BJ (cell line): ENCODE measurements around the gene TARM1. TPM values are rescaled to one million over a fixed set of nuclear protein-coding genes. Genes with fewer than 3 reads are reported as not detected.

Experiments used
- CTCF ChIA-PET: fragments of 350-600 bp; formaldehyde crosslinking; extraction: SDS; loops from one replicate; lab custom pipeline; 2021; ENCODE audit warnings: antibody characterized with exemption, inconsistent platforms; lab: Yijun Ruan, JAX
- POLR2A ChIA-PET: fragments of 300-600 bp; sonication (Branson Sonifier 250); formaldehyde crosslinking; extraction: SDS; loops from one replicate; lab custom pipeline; 2021; ENCODE audit warnings: antibody characterized with exemption; lab: Charles Lee
- DNase-seq: peaks from one replicate; pipeline ENCODE4 v3.0.0-alpha.2; 2011; ENCODE audit warnings: low read depth
- H3K27me3 ChIP-seq: 2 replicates; pipeline ENCODE4 v1.6.0; 2011; ENCODE audit warnings: low read length; ENCODE audit not compliant: control insufficient read depth, insufficient read depth
- H3K36me3 ChIP-seq: 2 replicates; pipeline ENCODE4 v1.5.1; 2011; ENCODE audit warnings: low read length; ENCODE audit not compliant: control insufficient read depth, insufficient read depth
- H3K4me3 ChIP-seq: 2 replicates; pipeline ENCODE4 v1.5.1; 2011; ENCODE audit warnings: low read depth, mild to moderate bottlenecking, control low read depth, low read length
- polyA plus RNA-seq: library from polyadenylated mRNA; depleted of rRNA; stranded (reverse); fragments of >200 nt; gene quantifications from 2 replicates; pipeline ENCODE4 v1.2.3, GENCODE V29; 2011
- TF ChIP-seq, protein P1 (sequence below): IDR thresholded peaks from 2 replicates; pipeline ENCODE4 v1.5.1; 2011; ENCODE audit warnings: low read depth, mild to moderate bottlenecking, control low read depth, inconsistent platforms, low read length, moderate library complexity; ENCODE audit not compliant: insufficient read depth

Gene TARM1
- polyA plus RNA-seq, 1 experiment, result not detected

DNA sequence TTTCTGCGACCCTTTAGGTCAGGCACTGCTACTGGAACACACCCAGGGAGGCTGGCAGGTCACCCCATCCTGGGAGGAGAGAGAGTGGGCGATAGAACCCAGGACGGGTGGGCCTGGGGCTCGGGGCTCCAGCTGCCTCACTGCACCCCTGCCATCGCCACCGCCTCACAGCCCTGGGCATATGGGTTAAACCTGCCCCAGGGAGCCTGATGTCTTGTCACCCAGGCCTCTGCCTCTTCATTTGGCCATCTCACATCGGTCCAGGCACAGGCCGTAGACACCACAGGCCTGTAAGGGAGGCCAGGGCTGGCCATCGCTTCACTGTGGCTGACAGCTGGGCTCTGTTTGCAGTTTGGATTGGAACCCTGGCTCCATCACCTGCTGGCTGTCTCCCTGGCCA is 44.5 kb upstream of the TARM1 start:
- H3K27me3 ChIP-seq, result no peaks in the 10 kb centered on the region
- CTCF ChIA-PET, result no interaction called here
- TF ChIP-seq, protein P1, sequence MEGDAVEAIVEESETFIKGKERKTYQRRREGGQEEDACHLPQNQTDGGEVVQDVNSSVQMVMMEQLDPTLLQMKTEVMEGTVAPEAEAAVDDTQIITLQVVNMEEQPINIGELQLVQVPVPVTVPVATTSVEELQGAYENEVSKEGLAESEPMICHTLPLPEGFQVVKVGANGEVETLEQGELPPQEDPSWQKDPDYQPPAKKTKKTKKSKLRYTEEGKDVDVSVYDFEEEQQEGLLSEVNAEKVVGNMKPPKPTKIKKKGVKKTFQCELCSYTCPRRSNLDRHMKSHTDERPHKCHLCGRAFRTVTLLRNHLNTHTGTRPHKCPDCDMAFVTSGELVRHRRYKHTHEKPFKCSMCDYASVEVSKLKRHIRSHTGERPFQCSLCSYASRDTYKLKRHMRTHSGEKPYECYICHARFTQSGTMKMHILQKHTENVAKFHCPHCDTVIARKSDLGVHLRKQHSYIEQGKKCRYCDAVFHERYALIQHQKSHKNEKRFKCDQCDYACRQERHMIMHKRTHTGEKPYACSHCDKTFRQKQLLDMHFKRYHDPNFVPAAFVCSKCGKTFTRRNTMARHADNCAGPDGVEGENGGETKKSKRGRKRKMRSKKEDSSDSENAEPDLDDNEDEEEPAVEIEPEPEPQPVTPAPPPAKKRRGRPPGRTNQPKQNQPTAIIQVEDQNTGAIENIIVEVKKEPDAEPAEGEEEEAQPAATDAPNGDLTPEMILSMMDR, result no peak
- no peak overlapping the region for H3K4me3 ChIP-seq
- DNase-seq, result no peak
- POLR2A ChIA-PET, result no interaction called here
- H3K36me3 ChIP-seq, result peaks cover 38% of the 10 kb centered on the region

DNA sequence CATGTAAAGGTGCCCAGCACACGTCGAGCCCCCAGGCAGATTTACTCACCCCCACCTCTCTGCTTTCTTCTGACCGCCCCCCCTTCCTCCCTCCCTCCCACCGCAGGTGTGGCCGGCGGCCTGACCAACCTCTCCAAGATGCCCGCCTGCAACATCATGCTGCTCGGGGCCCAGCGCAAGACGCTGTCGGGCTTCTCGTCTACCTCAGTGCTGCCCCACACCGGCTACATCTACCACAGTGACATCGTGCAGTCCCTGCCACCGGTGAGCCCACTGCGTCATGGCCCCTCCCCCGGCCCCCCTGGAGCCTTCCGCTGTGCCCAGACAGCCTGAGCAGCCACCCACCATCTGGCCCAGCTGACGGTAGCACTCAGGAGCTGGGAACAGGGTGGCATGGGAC is 43.2 kb upstream of the TARM1 start:
- DNase-seq, result no peak
- no peaks in the 10 kb centered on the region for H3K27me3 ChIP-seq
- TF ChIP-seq, protein P1, result no peak
- ChIA-PET POLR2A (interaction anchor here (0.6 kb wide), 1 partner anchor 27 kb away, joined by 5 read pairs; no protein-coding TSS in a partner anchor), CTCF (no interaction called here)
- H3K36me3 ChIP-seq, result peaks cover 41% of the 10 kb centered on the region
- no peak overlapping the region for H3K4me3 ChIP-seq

DNA sequence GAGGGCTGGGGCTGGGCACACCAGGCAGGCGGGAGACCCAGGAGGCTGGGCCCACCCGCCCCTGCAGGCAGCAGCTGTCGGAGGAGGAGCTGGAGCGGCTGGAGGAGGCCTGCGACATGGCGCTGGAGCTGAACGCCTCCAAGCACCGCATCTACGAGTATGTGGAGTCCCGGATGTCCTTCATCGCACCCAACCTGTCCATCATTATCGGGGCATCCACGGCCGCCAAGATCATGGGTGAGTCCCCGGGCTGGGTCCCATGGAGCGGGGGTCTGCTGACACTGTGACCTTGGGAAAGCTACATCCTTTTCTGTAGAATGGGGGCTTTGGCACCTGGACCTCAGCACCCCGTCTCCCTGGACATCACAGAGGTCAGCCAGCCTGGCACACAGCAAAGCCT is 42.5 kb upstream of the TARM1 start:
- POLR2A ChIA-PET, result interaction anchor here (0.6 kb wide), 2 partner anchors 26 to 250 kb away, joined by 3 to 5 read pairs; no protein-coding TSS in a partner anchor
- Histone ChIP-seq H3K4me3 (no peak overlapping the region), H3K36me3 (peaks cover 36% of the 10 kb centered on the region), H3K27me3 (no peaks in the 10 kb centered on the region)
- TF ChIP-seq, protein P1, result no peak
- DNase-seq, result no peak
- CTCF ChIA-PET, result no interaction called here

DNA sequence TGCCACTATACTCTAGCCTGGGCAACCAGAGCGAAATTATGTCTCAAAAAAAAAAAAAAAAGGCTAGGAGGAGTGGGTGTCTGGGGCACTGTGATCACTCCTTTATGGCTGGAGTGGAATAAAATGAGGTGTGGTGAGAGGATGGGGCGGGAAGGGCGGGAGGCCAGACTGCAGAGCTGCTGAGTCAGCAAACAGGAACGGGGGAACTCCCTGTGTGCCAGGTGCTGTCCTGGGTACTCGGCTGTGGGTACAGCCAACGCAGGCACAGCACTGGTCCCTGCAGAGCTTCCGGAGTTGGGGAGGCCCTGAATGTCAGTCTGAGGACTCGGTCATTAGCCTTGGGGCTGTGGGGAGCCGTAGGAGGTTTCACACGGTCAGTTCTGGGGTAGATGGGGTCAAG is 40.1 kb upstream of the TARM1 start:
- TF ChIP-seq, protein P1, result no peak
- DNase-seq, result no peak
- ChIA-PET CTCF (no interaction called here), POLR2A (no interaction called here)
- Histone ChIP-seq H3K36me3 (peaks cover 34% of the 10 kb centered on the region), H3K27me3 (no peaks in the 10 kb centered on the region), H3K4me3 (no peak overlapping the region)

DNA sequence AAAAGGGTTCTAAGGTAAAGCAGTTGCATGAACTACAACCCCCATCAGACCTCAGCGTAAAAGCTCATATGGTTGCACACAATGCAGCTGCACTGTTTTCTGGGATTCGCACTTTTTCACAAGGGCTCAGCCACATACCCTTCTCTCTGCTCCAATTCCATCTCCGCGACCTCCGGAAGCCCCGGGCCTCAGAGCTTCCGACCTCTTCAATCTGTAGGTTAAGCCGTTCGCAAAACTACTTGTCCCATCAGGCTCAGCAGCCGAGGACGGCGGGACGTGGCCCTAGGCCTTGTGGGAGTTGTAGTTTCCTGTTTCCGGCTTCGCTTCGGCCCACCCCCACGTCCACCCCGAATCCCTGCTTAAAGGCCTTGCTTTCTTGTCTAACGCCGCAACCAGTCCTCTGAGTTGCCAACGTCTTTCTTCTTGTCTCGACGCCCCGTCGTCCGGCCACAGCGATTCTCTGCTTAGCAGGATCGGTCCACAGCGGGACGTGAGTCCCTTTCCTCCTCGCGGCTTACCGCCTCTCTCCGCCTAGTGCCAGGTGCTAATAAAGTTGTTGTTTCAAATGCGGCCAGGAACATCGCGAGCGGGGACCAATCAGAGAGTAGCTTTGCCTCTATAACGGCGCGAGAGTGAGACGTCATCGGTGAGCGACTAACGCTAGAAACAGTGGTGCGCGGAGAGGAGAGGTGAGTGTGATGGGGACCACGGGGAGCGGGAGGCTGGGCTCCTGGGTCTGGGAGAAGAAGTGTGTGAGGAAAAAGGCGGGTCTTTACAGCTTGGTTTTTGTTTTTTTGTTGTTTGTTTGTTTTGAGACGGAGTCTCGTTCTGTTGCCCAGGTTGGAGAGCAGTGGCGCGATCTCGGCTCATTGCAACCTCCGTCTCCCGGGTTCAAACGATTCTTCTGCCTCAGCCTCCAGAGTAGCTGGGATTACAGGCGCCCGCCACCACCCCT is 34.2 kb upstream of the TARM1 start, which contains the start of the genes PRPF31 and TFPT:
Gene PRPF31 (plus strand): TSS at position 646 of the 955 bp plus-strand sequence. CDS start 2,525 bp downstream, outside the sequence.
Gene TFPT (minus strand): TSS at position 549 of the 955 bp plus-strand sequence. CDS start 388 bp downstream, at position 161.
- Histone ChIP-seq H3K36me3 (peaks cover 11% of the 10 kb centered on the region), H3K27me3 (no peaks in the 10 kb centered on the region), H3K4me3 (peak within 1 kb of the TSS; percentile 67)
- POLR2A ChIA-PET, result interaction anchor here (1.4 kb wide), 1 partner anchor 22 kb away, joined by 7 read pairs; the partner anchor contains the start of gene CNOT3
- TF ChIP-seq, protein P1, result no peak
- DNase-seq, result peak; percentile 77
- CTCF ChIA-PET, result interaction anchor here (0.7 to 1.4 kb wide), 2 partner anchors 17 to 18 kb away, joined by 3 to 4 read pairs; no protein-coding TSS in a partner anchor
